SU-DHL-6 (cell line): ENCODE data around the gene HDAC5.
"Not testable (repeated sequence)": the region's sequence is repeated elsewhere in the genome, so short reads cannot be mapped to it uniquely, and the experiment has no call there.

Experiments
- H2AFZ ChIP-seq: fragments of 200-600 bp; sonication (generic); 2 replicates; pipeline ENCODE4 v1.6.1; 2014; ENCODE audit warnings: low read depth, mild to moderate bottlenecking, moderate library complexity, mixed read lengths, antibody characterized with exemption, low read length; ENCODE audit not compliant: severe bottlenecking
- H3F3A ChIP-seq: fragments of 200-600 bp; shearing (Covaris generic); 2 replicates; pipeline ENCODE4 v1.6.0; 2016; ENCODE audit warnings: antibody characterized with exemption, mild to moderate bottlenecking; ENCODE audit not compliant: insufficient read depth
- H3K27ac ChIP-seq: fragments of 200-600 bp; sonication (generic); 2 replicates; pipeline ENCODE4 v1.5.1; 2016; ENCODE audit warnings: low read depth, mild to moderate bottlenecking, low read length, moderate library complexity, mixed read lengths
- H3K27me3 ChIP-seq: fragments of 200-600 bp; sonication (generic), shearing (Covaris generic); 2 replicates; pipeline ENCODE4 v1.6.0; 2014; ENCODE audit warnings: mild to moderate bottlenecking, low read length
- H3K36me3 ChIP-seq: fragments of 200-600 bp; sonication (generic); 2 replicates; pipeline ENCODE4 v1.6.1; 2014; ENCODE audit warnings: mild to moderate bottlenecking, low read length, mixed read lengths
- H3K4me2 ChIP-seq: fragments of 300-600, 200-600 bp; shearing (Covaris generic), sonication (generic); 2 replicates; pipeline ENCODE4 v1.6.0; 2014; ENCODE audit warnings: low read length, low read depth, mild to moderate bottlenecking; ENCODE audit not compliant: poor library complexity, severe bottlenecking
- H3K4me3 ChIP-seq: fragments of 200-600 bp; sonication (generic); 2 replicates; pipeline ENCODE4 v1.5.1; 2014; ENCODE audit warnings: antibody characterized with exemption, low read length, mild to moderate bottlenecking, mixed read lengths; ENCODE audit not compliant: insufficient read depth, poor library complexity, severe bottlenecking
- H3K79me2 ChIP-seq: fragments of 200-600 bp; sonication (generic); 2 replicates; pipeline ENCODE4 v1.6.1; 2014; ENCODE audit warnings: mild to moderate bottlenecking, low read length, moderate library complexity; ENCODE audit not compliant: insufficient read depth
- H3K9ac ChIP-seq: fragments of 200-600 bp; sonication (generic); 2 replicates; pipeline ENCODE4 v1.7.0; 2014; ENCODE audit warnings: mild to moderate bottlenecking, low read length
- H3K9me2 ChIP-seq: fragments of 200-600 bp; sonication (generic); replicated peaks from 2 replicates; pipeline ENCODE4 v1.6.1; 2014; ENCODE audit warnings: low read length; ENCODE audit not compliant: insufficient read depth
- H3K9me3 ChIP-seq: fragments of 200-600 bp; sonication (generic); 2 replicates; pipeline ENCODE4 v1.6.1; 2014; ENCODE audit warnings: low read length, mixed read lengths; ENCODE audit not compliant: insufficient read depth
- H4K20me1 ChIP-seq: fragments of 200-600 bp; sonication (generic); 2 replicates; pipeline ENCODE4 v1.6.1; 2014; ENCODE audit warnings: low read depth, mild to moderate bottlenecking, antibody characterized with exemption, low read length, moderate library complexity, mixed read lengths
- EZH2phosphoT487 ChIP-seq: fragments of 200-600 bp; sonication (generic), shearing (Covaris generic); conservative IDR thresholded peaks from 2 replicates; pipeline ENCODE4 v1.6.1; 2018; ENCODE audit warnings: mild to moderate bottlenecking, antibody characterized with exemption, low read length, moderate library complexity, mixed read lengths
- TF ChIP-seq, protein P1 (sequence below): fragments of 200-600 bp; sonication (generic); IDR thresholded peaks from one replicate; pipeline ENCODE4 v1.5.1; 2017; ENCODE audit warnings: antibody characterized with exemption, mild to moderate bottlenecking, low read length, moderate library complexity; ENCODE audit not compliant: insufficient read depth, poor library complexity, severe bottlenecking

The HDAC5 gene

DNA sequence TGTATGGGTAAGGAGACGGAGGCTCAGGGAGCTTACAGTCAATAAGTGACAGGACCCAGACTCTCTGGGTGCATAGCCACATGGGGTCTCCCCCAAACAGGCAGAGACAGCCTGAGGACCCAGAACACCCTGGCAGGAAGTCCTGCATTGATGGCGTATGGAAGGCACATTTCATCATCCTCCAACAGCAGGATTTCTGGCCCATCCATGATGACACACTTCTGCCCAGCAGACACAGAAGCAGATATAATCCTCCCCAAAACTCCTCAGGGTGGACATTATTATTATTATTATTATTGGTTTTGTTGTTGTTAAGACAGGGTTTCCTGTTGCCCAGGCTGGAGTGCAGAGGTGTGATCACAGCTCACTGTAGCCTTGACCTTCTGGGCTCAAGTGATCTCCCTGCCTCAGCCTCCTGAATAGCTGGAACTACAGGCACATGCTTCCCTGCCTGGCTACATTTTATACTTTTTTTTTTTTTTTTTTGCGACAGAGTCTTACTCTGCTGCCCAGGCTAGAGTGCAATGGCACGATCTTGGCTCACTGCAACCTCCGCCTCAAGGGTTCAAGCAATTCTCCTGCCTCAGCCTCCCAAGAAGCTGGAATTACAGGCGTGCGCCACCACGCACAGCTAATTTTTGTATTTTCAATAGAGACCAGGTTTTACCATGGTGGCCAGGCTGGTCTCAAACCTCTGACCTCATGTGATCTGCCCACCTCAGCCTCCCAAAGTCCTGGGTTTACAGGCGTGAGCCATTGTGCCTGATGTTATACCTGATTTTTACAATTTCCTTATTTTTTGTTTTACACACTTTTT is 11.5 kb upstream of the HDAC5 start:
- TF ChIP-seq, protein P1, sequence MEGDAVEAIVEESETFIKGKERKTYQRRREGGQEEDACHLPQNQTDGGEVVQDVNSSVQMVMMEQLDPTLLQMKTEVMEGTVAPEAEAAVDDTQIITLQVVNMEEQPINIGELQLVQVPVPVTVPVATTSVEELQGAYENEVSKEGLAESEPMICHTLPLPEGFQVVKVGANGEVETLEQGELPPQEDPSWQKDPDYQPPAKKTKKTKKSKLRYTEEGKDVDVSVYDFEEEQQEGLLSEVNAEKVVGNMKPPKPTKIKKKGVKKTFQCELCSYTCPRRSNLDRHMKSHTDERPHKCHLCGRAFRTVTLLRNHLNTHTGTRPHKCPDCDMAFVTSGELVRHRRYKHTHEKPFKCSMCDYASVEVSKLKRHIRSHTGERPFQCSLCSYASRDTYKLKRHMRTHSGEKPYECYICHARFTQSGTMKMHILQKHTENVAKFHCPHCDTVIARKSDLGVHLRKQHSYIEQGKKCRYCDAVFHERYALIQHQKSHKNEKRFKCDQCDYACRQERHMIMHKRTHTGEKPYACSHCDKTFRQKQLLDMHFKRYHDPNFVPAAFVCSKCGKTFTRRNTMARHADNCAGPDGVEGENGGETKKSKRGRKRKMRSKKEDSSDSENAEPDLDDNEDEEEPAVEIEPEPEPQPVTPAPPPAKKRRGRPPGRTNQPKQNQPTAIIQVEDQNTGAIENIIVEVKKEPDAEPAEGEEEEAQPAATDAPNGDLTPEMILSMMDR: no peak
- no peak for TF ChIP-seq EZH2phosphoT487
- no peak overlapping the region for H3K27ac ChIP-seq
- no peak overlapping the region for H2AFZ ChIP-seq
- no peaks in the 10 kb centered on the region for H3K27me3 ChIP-seq
- no peak overlapping the region for H3K4me2 ChIP-seq
- no peaks in the 10 kb centered on the region for H3K9me3 ChIP-seq
- no peaks in the 10 kb centered on the region for H3K79me2 ChIP-seq
- H4K20me1 ChIP-seq: no peaks in the 10 kb centered on the region
- H3F3A ChIP-seq: no peaks in the 10 kb centered on the region
- no peaks in the 10 kb centered on the region for H3K36me3 ChIP-seq
- H3K4me3 ChIP-seq: no peak overlapping the region
- H3K9me2 ChIP-seq: no peaks in the 10 kb centered on the region
- H3K9ac ChIP-seq: no peak overlapping the region

DNA sequence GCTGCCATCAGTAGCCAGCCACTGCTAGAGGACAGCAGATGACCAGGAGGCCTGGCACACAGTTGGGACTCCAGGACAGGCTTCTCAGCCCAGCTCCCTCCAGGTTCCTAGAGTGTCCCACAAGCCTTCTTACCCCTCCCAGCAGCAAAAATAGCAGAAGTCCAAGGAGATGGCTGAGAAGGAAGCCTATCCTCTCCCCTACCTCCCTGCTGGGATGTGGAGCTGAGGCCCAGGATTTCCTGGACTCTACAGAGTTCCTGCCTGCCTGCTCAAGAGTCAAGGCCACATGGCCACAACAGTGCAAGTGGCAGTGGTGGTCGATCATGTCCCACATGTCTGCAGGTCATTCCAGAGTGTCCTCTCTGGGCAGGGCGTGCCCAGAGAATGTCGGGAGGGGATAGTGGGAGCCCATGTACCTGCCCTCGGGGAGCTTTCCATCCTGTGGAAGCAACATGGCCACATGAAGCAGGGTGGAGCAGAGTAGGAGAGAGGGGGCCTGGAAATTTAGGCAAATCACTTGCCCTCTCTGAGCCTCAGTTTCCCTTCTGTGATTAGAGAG is 10.6 kb upstream of the HDAC5 start:
- Histone ChIP-seq H3K27me3 (no peaks in the 10 kb centered on the region), H3K4me3 (no peak overlapping the region), H3K9me2 (no peaks in the 10 kb centered on the region), H3K27ac (no peak overlapping the region), H4K20me1 (no peaks in the 10 kb centered on the region), H3K4me2 (no peak overlapping the region), H2AFZ (no peak overlapping the region), H3K9ac (no peak overlapping the region), H3F3A (no peaks in the 10 kb centered on the region), H3K9me3 (no peaks in the 10 kb centered on the region), H3K79me2 (no peaks in the 10 kb centered on the region), H3K36me3 (no peaks in the 10 kb centered on the region)
- no peak for TF ChIP-seq EZH2phosphoT487
- TF ChIP-seq, protein P1: no peak

DNA sequence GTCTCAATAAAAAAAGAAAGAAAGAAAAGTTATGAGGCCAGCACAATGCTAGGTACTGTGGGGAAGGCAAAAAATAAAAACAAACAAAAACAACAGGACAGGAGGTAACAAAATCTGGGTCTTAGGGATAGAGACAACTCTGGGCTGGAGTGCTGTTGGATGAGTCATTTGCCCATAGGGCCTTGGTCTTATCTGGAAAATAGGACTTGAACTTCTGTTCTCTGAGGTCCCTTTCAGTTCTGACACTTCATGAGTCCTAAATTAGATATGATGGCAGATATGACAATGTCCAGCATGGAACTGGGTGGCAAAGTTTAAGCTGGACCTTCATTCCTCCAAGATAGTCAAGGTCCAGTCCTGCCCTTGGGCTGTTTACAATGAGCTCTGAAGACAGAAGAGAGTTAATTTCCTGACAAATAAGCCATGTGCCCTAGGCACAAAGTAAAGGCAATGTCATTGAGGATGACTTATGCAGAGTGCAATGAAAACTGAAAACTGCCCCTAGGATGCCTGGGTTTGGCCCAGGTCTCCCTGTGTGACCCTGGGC is 8.9 kb upstream of the HDAC5 start:
- Histone ChIP-seq H2AFZ (no peak overlapping the region), H4K20me1 (no peaks in the 10 kb centered on the region), H3K9me3 (no peaks in the 10 kb centered on the region), H3K9me2 (no peaks in the 10 kb centered on the region), H3K79me2 (no peaks in the 10 kb centered on the region), H3F3A (no peaks in the 10 kb centered on the region), H3K27me3 (no peaks in the 10 kb centered on the region), H3K4me2 (no peak overlapping the region), H3K4me3 (no peak overlapping the region), H3K36me3 (no peaks in the 10 kb centered on the region), H3K27ac (no peak overlapping the region), H3K9ac (no peak overlapping the region)
- TF ChIP-seq, protein P1: no peak
- TF ChIP-seq EZH2phosphoT487: no peak

DNA sequence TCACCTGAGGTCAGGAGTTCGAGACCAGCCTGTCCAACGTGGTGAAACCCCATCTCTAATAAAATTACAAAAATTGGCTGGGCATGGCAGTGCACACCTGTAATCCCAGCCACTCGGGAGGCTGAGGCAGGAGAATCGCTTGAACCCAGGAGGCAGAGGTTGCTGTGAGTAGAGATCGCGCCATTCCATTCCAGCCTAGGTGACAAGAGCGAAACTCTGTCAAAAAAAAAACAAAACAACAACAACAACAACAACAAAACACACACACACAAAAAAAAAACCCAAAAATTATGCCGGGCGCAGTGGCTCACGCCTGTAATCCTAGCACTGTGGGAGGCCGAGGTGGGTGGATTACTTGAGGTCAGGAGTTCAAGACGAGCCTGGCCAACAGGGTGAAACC is 7.9 kb upstream of the HDAC5 start:
- H3K4me2 ChIP-seq, H3K9ac ChIP-seq, H3K9me2 ChIP-seq, H3K27me3 ChIP-seq, H3K36me3 ChIP-seq, H3F3A ChIP-seq, H3K27ac ChIP-seq, H3K79me2 ChIP-seq, H4K20me1 ChIP-seq, H2AFZ ChIP-seq, H3K9me3 ChIP-seq, H3K4me3 ChIP-seq: not testable (repeated sequence)
